Stomach (tissue), 4 donors: ENCODE results near the gene EGFR.

Source experiments
- CTCF ChIP-seq, 7 experiments: fragments of 450-650 bp in 4 of 7; fragments of 200-600 bp in 3 of 7; sonication (generic) in 3 of 7; IDR thresholded peaks; one replicate each; pipeline ENCODE4 v1.5.1; 2016 to 2019; ENCODE audit warnings: antibody characterized with exemption in 7 of 7, control low read depth in 2 of 7, mild to moderate bottlenecking in 1 of 7
- EP300 ChIP-seq: sonication (generic); formaldehyde crosslinking; IDR thresholded peaks from one replicate; pipeline ENCODE4 v1.6.1; 2017; ENCODE audit warnings: antibody characterized with exemption
- POLR2AphosphoS5 ChIP-seq, 3 donors: sonication (generic); formaldehyde crosslinking; IDR thresholded peaks; one replicate each; pipeline ENCODE4 v1.6.1; 2016; ENCODE audit warnings: antibody characterized with exemption in 3 of 3

GRCh38 chr7:55060636-55061022 is 41.8 kb downstream of the EGFR start:
- no peak for TF ChIP-seq POLR2AphosphoS5 (IDR thresholded peaks at IDR 0.05)
- no peak for TF ChIP-seq EP300
- TF ChIP-seq CTCF (IDR thresholded peaks at IDR 0.05), result no peak
